ENCODE measurements around the gene HAP1. TPM values are rescaled to one million over a fixed set of nuclear protein-coding genes. Genes with fewer than 3 reads are reported as not detected.

HAP1 gene
- total and polyA plus RNA-seq, 2 experiments from 2014 or later, result 0.03 to 0.44 TPM

DNA sequence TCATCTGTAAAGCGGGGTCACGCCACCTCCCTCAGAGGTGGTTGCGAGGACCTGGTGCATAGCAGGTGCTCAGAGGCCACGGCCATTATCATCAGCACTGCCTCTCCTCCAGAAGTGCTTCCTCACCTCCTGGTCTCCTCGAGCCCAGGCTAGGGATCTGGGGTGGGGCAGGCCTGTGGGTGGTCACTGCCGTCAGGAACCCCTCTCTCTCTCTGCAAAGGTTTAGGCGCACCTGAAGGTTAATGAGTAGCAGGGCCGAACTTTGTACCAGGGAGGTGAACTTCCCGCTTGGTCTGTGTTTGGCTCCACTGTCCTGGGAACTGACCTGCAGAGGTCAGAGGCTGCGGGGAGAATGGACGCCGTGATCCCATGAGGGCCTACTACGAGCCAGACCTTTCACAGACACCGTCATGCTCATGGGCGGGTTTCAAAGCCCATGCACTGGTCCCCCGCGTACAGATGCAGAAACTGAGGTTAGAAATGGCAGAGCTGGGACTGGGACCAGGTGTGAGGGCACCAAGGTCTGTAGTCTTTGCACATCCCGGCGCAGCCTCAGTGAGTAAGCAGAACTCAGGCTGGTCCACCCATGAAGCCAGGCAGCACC, 38.2 kb upstream of the HAP1 start:
- Histone ChIP-seq H4K20me1 (ENCODE audit: insufficient read depth, poor library complexity, severe bottlenecking) (peaks cover 86% of the 10 kb centered on the region), H3K4me2 (peak overlapping the region; percentile 67), H3K9me3 (ENCODE audit: low read depth) (no peaks in the 10 kb centered on the region), H3K9me2 (replicated peaks; ENCODE audit: insufficient read depth) (no peaks in the 10 kb centered on the region), H3K27me3 (no peaks in the 10 kb centered on the region), H2AFZ (no peak overlapping the region), H3K4me3 (no peak overlapping the region), H3K4me1 (ENCODE audit: insufficient read depth) (peaks cover 52% of the 10 kb centered on the region), H3K36me3 (replicated peaks; ENCODE audit: insufficient read depth, low read depth) (no peaks in the 10 kb centered on the region), H3K79me2 (peaks cover 80% of the 10 kb centered on the region), H3K27ac (peak overlapping the region; percentile 94)
- 73% methylated on average over 19 of the region's 19 CpGs for WGBS (ENCODE audit: low lambda C conversion rate, missing lambda C conversion rate)
- no peak for DNase-seq (ENCODE audit: low spot score)
- TF ChIP-seq, protein P1, sequence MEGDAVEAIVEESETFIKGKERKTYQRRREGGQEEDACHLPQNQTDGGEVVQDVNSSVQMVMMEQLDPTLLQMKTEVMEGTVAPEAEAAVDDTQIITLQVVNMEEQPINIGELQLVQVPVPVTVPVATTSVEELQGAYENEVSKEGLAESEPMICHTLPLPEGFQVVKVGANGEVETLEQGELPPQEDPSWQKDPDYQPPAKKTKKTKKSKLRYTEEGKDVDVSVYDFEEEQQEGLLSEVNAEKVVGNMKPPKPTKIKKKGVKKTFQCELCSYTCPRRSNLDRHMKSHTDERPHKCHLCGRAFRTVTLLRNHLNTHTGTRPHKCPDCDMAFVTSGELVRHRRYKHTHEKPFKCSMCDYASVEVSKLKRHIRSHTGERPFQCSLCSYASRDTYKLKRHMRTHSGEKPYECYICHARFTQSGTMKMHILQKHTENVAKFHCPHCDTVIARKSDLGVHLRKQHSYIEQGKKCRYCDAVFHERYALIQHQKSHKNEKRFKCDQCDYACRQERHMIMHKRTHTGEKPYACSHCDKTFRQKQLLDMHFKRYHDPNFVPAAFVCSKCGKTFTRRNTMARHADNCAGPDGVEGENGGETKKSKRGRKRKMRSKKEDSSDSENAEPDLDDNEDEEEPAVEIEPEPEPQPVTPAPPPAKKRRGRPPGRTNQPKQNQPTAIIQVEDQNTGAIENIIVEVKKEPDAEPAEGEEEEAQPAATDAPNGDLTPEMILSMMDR (IDR thresholded peaks at IDR 0.05; ENCODE audit: poor library complexity), result no peak
- TF ChIP-seq EZH2 (IDR thresholded peaks at IDR 0.05; ENCODE audit: borderline replicate concordance) (no peak), EZH2phosphoT487 (IDR thresholded peaks at IDR 0.05; ENCODE audit: low read depth, severe bottlenecking, unreplicated experiment) (no peak)

DNA sequence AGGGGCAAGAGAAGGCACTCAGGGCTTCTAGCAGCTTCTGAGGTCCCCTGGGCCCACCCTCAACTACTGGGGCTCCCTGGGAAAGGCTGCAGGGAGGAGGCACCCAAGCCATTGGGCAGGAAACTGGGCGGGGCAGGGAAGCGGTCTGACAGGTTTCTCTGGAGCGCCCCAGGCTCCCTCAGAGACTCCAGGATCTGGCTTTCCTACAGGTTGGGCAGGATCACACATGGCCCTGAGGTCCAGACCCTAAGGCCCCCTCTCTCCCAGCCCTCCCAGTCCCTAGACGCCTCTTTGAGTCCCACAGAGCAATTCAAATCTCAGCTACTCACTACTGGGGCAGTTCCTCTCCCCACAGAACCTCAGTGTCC, 37.8 kb upstream of the HAP1 start:
- no peak overlapping the region for H2AFZ ChIP-seq
- H3K27me3 ChIP-seq, result no peaks in the 10 kb centered on the region
- no peaks in the 10 kb centered on the region for H3K36me3 ChIP-seq (replicated peaks; ENCODE audit: insufficient read depth, low read depth)
- TF ChIP-seq EZH2phosphoT487 (IDR thresholded peaks at IDR 0.05; ENCODE audit: low read depth, severe bottlenecking, unreplicated experiment) (no peak), EZH2 (IDR thresholded peaks at IDR 0.05; ENCODE audit: borderline replicate concordance) (no peak)
- TF ChIP-seq, protein P1 (IDR thresholded peaks at IDR 0.05; ENCODE audit: poor library complexity), result no peak
- DNase-seq (ENCODE audit: low spot score), result peak; percentile 84
- no peaks in the 10 kb centered on the region for H3K9me3 ChIP-seq (ENCODE audit: low read depth)
- H3K9me2 ChIP-seq (replicated peaks; ENCODE audit: insufficient read depth), result no peaks in the 10 kb centered on the region
- H3K4me1 ChIP-seq (ENCODE audit: insufficient read depth), result peaks cover 47% of the 10 kb centered on the region
- WGBS (ENCODE audit: low lambda C conversion rate, missing lambda C conversion rate), result 60% methylated on average over 4 of the region's 4 CpGs
- peaks cover 77% of the 10 kb centered on the region for H3K79me2 ChIP-seq
- peak overlapping the region; percentile 94 for H3K27ac ChIP-seq
- H4K20me1 ChIP-seq (ENCODE audit: insufficient read depth, poor library complexity, severe bottlenecking), result peaks cover 83% of the 10 kb centered on the region
- peak overlapping the region; percentile 67 for H3K4me2 ChIP-seq
- no peak overlapping the region for H3K4me3 ChIP-seq

DNA sequence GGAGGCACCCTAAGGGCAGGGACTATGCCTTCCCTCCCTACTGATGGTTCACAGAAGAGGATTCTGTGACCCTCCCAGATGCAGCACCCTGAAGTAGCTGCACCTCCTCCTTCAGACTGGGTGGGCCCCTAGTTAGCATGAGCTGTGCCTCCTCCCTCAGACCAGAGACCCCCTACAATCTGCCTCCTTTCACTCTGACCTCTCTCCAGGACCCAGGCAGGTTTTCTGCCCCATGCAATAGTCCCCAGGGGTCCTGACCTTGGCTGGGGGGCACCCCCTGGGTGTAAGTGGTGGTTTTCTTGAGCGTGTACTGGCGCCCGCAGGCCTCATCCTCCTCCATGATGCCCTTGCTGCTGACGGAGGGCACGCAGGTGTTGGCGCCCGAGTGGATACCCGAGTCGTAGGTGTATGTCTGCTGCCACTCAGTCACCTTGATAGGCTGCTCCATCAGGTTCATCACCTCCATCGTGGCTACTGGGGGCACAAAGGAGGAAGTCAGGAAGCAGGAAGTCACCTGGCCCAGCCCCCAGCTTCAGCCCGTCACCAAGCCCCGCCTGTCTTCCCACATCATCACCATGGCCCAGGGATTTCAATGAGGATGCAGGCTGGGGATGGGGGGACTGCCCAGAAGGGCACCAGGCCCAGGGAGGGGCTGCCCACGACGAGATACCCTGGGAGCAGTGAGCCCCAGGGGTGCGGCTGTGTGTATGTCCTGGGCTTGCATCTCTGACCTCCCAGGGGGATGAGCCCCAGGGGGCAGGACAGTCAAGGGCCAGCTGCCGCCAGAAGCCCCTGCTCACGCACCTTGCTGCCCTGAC, 37.2 kb upstream of the HAP1 start:
- Histone ChIP-seq H3K4me3 (no peak overlapping the region), H4K20me1 (ENCODE audit: insufficient read depth, poor library complexity, severe bottlenecking) (peaks cover 78% of the 10 kb centered on the region), H3K4me1 (ENCODE audit: insufficient read depth) (peaks cover 43% of the 10 kb centered on the region), H3K4me2 (peak overlapping the region; percentile 67), H3K9me2 (replicated peaks; ENCODE audit: insufficient read depth) (no peaks in the 10 kb centered on the region), H3K9me3 (ENCODE audit: low read depth) (no peaks in the 10 kb centered on the region), H3K79me2 (peaks cover 71% of the 10 kb centered on the region), H3K27ac (peak overlapping the region; percentile 94), H3K27me3 (no peaks in the 10 kb centered on the region), H3K36me3 (replicated peaks; ENCODE audit: insufficient read depth, low read depth) (no peaks in the 10 kb centered on the region), H2AFZ (no peak overlapping the region)
- TF ChIP-seq EZH2 (IDR thresholded peaks at IDR 0.05; ENCODE audit: borderline replicate concordance), result no peak
- no peak for DNase-seq (ENCODE audit: low spot score)
- WGBS (ENCODE audit: low lambda C conversion rate, missing lambda C conversion rate), result 87% methylated on average over 17 of the region's 17 CpGs

DNA sequence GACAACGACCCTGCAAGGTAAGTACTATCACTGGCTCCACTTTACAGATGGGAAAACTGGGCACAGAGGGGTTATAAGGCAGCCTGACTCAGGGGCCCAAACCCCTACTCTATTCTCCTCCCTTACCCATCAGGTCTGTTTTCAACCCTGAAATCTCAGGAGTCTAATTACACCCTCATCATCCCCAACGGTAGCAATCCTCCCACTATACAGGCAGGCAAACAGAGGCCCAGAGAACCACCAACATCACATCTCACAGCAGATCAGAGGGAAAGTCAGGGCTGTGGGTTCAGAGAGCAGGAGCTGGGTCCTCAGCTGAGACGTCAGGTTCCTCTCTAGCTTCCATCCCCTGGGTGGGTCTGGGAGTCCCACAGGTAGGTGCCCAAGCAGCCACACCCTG, 35.5 kb upstream of the HAP1 start:
- H3K9me3 ChIP-seq (ENCODE audit: low read depth), result no peaks in the 10 kb centered on the region
- peaks cover 70% of the 10 kb centered on the region for H4K20me1 ChIP-seq (ENCODE audit: insufficient read depth, poor library complexity, severe bottlenecking)
- H3K4me2 ChIP-seq, result no peak overlapping the region
- H3K4me1 ChIP-seq (ENCODE audit: insufficient read depth), result peaks cover 31% of the 10 kb centered on the region
- TF ChIP-seq EZH2phosphoT487 (IDR thresholded peaks at IDR 0.05; ENCODE audit: low read depth, severe bottlenecking, unreplicated experiment), result no peak
- TF ChIP-seq EZH2 (IDR thresholded peaks at IDR 0.05; ENCODE audit: borderline replicate concordance), result no peak
- TF ChIP-seq, protein P1 (IDR thresholded peaks at IDR 0.05; ENCODE audit: poor library complexity), result no peak
- peaks cover 6% of the 10 kb centered on the region for H3K36me3 ChIP-seq (replicated peaks; ENCODE audit: insufficient read depth, low read depth)
- WGBS (ENCODE audit: low lambda C conversion rate, missing lambda C conversion rate), result 92% methylated on average over 3 of the region's 3 CpGs
- DNase-seq (ENCODE audit: low spot score), result no peak
- H3K4me3 ChIP-seq, result no peak overlapping the region
- H3K9me2 ChIP-seq (replicated peaks; ENCODE audit: insufficient read depth), result no peaks in the 10 kb centered on the region
- H3K79me2 ChIP-seq, result peaks cover 60% of the 10 kb centered on the region
- H2AFZ ChIP-seq, result no peak overlapping the region
- H3K27ac ChIP-seq, result no peak overlapping the region
- H3K27me3 ChIP-seq, result no peaks in the 10 kb centered on the region

Data from hepatocyte (in vitro differentiated cells).